ENCODE results near the gene C1QTNF7.

The C1QTNF7 gene

DNA sequence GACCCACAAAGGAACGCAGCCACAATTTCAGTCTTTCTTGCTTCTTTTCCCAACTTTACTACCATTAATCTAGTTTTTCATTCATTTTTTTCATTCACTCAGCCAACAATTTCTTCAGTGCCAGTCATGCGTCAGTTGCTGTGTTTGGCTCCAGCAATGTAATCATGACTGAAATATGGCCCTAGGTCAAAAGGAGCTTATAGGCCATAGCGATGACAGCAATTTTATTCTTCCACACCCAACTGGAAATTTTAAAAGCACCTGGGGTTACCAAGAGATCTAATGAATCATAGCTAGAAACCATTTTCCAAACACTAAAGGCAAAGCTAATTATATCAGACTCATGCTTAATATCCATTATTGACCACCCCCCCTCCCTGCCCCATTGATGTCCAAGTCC lies 29.8 kb upstream of the C1QTNF7 start:
- no peak overlapping the region for H3K27ac ChIP-seq (ENCODE audit: low read length)
- H3K4me1 ChIP-seq (ENCODE audit: control insufficient read depth, low read depth, low read length): no peaks in the 10 kb centered on the region
- no peak overlapping the region for H3K4me3 ChIP-seq (ENCODE audit: low read length)
- H3K27me3 ChIP-seq (ENCODE audit: control insufficient read depth, insufficient read depth, low read length): no peaks in the 10 kb centered on the region
- H3K9me3 ChIP-seq (ENCODE audit: control insufficient read depth, low read depth, low read length): no peaks in the 10 kb centered on the region
- no peak overlapping the region for H3K9ac ChIP-seq (ENCODE audit: low read length)
- H3K36me3 ChIP-seq (ENCODE audit: control insufficient read depth, low read depth, low read length): no peaks in the 10 kb centered on the region

GRCh38 chr4:15398732-15399131 lies 29.1 kb upstream of the C1QTNF7 start:
- Histone ChIP-seq H3K27ac (ENCODE audit: low read length) (no peak overlapping the region), H3K36me3 (ENCODE audit: control insufficient read depth, low read depth, low read length) (no peaks in the 10 kb centered on the region), H3K4me1 (ENCODE audit: control insufficient read depth, low read depth, low read length) (no peaks in the 10 kb centered on the region)

GRCh38 chr4:15400226-15400625 lies 27.6 kb upstream of the C1QTNF7 start:
- Histone ChIP-seq H3K4me3 (ENCODE audit: low read length) (no peak overlapping the region), H3K27ac (ENCODE audit: low read length) (no peak overlapping the region), H3K9ac (ENCODE audit: low read length) (no peak overlapping the region), H3K4me1 (ENCODE audit: control insufficient read depth, low read depth, low read length) (no peaks in the 10 kb centered on the region), H3K36me3 (ENCODE audit: control insufficient read depth, low read depth, low read length) (no peaks in the 10 kb centered on the region), H3K9me3 (ENCODE audit: control insufficient read depth, low read depth, low read length) (no peaks in the 10 kb centered on the region), H3K27me3 (ENCODE audit: control insufficient read depth, insufficient read depth, low read length) (no peaks in the 10 kb centered on the region)

More at GRCh38 chr4:15398732-15399131, 29.1 kb upstream of the C1QTNF7 start:
- Histone ChIP-seq H3K27me3 (ENCODE audit: control insufficient read depth, insufficient read depth, low read length) (no peaks in the 10 kb centered on the region), H3K4me3 (ENCODE audit: low read length) (no peak overlapping the region), H3K9me3 (ENCODE audit: control insufficient read depth, low read depth, low read length) (no peaks in the 10 kb centered on the region), H3K9ac (ENCODE audit: low read length) (no peak overlapping the region)

GRCh38 chr4:15400981-15401671 lies 26.7 kb upstream of the C1QTNF7 start:
- Histone ChIP-seq H3K4me1 (ENCODE audit: control insufficient read depth, low read depth, low read length) (no peaks in the 10 kb centered on the region), H3K27me3 (ENCODE audit: control insufficient read depth, insufficient read depth, low read length) (no peaks in the 10 kb centered on the region), H3K27ac (ENCODE audit: low read length) (no peak overlapping the region), H3K4me3 (ENCODE audit: low read length) (no peak overlapping the region), H3K9ac (ENCODE audit: low read length) (no peak overlapping the region), H3K36me3 (ENCODE audit: control insufficient read depth, low read depth, low read length) (no peaks in the 10 kb centered on the region), H3K9me3 (ENCODE audit: control insufficient read depth, low read depth, low read length) (no peaks in the 10 kb centered on the region)

GRCh38 chr4:15402146-15402545 lies 25.7 kb upstream of the C1QTNF7 start:
- Histone ChIP-seq H3K27ac (ENCODE audit: low read length) (no peak overlapping the region), H3K4me1 (ENCODE audit: control insufficient read depth, low read depth, low read length) (no peaks in the 10 kb centered on the region), H3K4me3 (ENCODE audit: low read length) (no peak overlapping the region), H3K36me3 (ENCODE audit: control insufficient read depth, low read depth, low read length) (no peaks in the 10 kb centered on the region), H3K9ac (ENCODE audit: low read length) (no peak overlapping the region), H3K27me3 (ENCODE audit: control insufficient read depth, insufficient read depth, low read length) (no peaks in the 10 kb centered on the region), H3K9me3 (ENCODE audit: control insufficient read depth, low read depth, low read length) (no peaks in the 10 kb centered on the region)

- Histone ChIP-seq H3K36me3 (ENCODE audit: control insufficient read depth, low read depth, low read length) (no peaks in the 10 kb centered on the region), H3K27ac (ENCODE audit: low read length) (no peak overlapping the region), H3K9ac (ENCODE audit: low read length) (no peak overlapping the region), H3K4me1 (ENCODE audit: control insufficient read depth, low read depth, low read length) (no peaks in the 10 kb centered on the region), H3K4me3 (ENCODE audit: low read length) (no peak overlapping the region), H3K27me3 (ENCODE audit: control insufficient read depth, insufficient read depth, low read length) (no peaks in the 10 kb centered on the region), H3K9me3 (ENCODE audit: control insufficient read depth, low read depth, low read length) (no peaks in the 10 kb centered on the region)
Measured at GRCh38 chr4:15402974-15403373, 24.9 kb upstream of the C1QTNF7 start.

GRCh38 chr4:15405018-15405417 lies 22.8 kb upstream of the C1QTNF7 start:
- no peaks in the 10 kb centered on the region for H3K27me3 ChIP-seq (ENCODE audit: control insufficient read depth, insufficient read depth, low read length)
- H3K36me3 ChIP-seq (ENCODE audit: control insufficient read depth, low read depth, low read length): no peaks in the 10 kb centered on the region
- H3K4me3 ChIP-seq (ENCODE audit: low read length): no peak overlapping the region
- H3K4me1 ChIP-seq (ENCODE audit: control insufficient read depth, low read depth, low read length): no peaks in the 10 kb centered on the region
- no peak overlapping the region for H3K9ac ChIP-seq (ENCODE audit: low read length)
- no peaks in the 10 kb centered on the region for H3K9me3 ChIP-seq (ENCODE audit: control insufficient read depth, low read depth, low read length)
- no peak overlapping the region for H3K27ac ChIP-seq (ENCODE audit: low read length)

DNA sequence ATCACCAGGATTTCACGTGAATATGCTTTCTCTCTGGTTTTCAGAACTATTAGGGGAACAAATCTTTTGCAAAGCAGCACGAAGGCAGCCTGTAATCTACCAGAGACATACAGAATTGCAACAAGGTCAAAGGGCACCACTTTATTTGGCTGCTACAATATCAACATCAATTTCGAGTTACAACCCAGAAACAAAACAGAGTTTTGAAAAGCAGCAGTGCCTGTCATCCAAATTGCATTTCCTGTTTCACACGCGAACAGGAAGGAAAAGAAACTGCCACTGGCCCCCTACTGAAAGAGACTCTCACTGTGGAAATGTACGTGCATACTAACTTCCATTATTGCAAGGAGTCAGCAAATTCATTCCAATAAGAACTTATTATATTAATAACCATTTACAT lies 17.1 kb upstream of the C1QTNF7 start:
- no peak overlapping the region for H3K4me3 ChIP-seq (ENCODE audit: low read length)
- no peak overlapping the region for H3K27ac ChIP-seq (ENCODE audit: low read length)
- H3K36me3 ChIP-seq (ENCODE audit: control insufficient read depth, low read depth, low read length): no peaks in the 10 kb centered on the region
- H3K9ac ChIP-seq (ENCODE audit: low read length): no peak overlapping the region
- no peaks in the 10 kb centered on the region for H3K27me3 ChIP-seq (ENCODE audit: control insufficient read depth, insufficient read depth, low read length)
- no peaks in the 10 kb centered on the region for H3K9me3 ChIP-seq (ENCODE audit: control insufficient read depth, low read depth, low read length)
- no peaks in the 10 kb centered on the region for H3K4me1 ChIP-seq (ENCODE audit: control insufficient read depth, low read depth, low read length)

DNA sequence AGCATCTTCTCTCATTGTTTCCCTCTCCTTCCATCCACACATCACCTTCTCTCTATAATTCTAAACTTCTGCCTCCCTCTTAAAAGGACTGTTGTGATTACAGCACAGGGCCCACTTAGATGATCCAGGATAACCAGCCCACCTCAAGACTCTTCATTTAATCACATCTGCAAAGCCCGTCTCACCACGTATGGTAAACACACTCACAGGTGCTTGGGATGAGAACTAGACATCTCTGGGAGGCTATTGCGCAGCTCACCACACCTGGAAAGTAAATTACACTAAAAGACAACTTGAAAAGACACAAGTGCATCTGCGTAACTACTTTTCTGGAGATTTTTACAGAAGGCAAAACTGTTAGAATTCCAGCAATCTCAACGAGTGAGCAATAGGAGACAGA lies 15.4 kb upstream of the C1QTNF7 start:
- H3K27me3 ChIP-seq (ENCODE audit: control insufficient read depth, insufficient read depth, low read length): no peaks in the 10 kb centered on the region
- no peaks in the 10 kb centered on the region for H3K36me3 ChIP-seq (ENCODE audit: control insufficient read depth, low read depth, low read length)
- no peak overlapping the region for H3K27ac ChIP-seq (ENCODE audit: low read length)
- no peak overlapping the region for H3K9ac ChIP-seq (ENCODE audit: low read length)
- H3K4me1 ChIP-seq (ENCODE audit: control insufficient read depth, low read depth, low read length): no peaks in the 10 kb centered on the region
- H3K9me3 ChIP-seq (ENCODE audit: control insufficient read depth, low read depth, low read length): no peaks in the 10 kb centered on the region
- H3K4me3 ChIP-seq (ENCODE audit: low read length): no peak overlapping the region

GRCh38 chr4:15413010-15413622 lies 14.7 kb upstream of the C1QTNF7 start:
- no peaks in the 10 kb centered on the region for H3K36me3 ChIP-seq (ENCODE audit: control insufficient read depth, low read depth, low read length)
- H3K9ac ChIP-seq (ENCODE audit: low read length): no peak overlapping the region
- H3K27ac ChIP-seq (ENCODE audit: low read length): no peak overlapping the region
- H3K4me3 ChIP-seq (ENCODE audit: low read length): no peak overlapping the region
- H3K9me3 ChIP-seq (ENCODE audit: control insufficient read depth, low read depth, low read length): no peaks in the 10 kb centered on the region
- H3K27me3 ChIP-seq (ENCODE audit: control insufficient read depth, insufficient read depth, low read length): no peaks in the 10 kb centered on the region
- H3K4me1 ChIP-seq (ENCODE audit: control insufficient read depth, low read depth, low read length): no peaks in the 10 kb centered on the region

DNA sequence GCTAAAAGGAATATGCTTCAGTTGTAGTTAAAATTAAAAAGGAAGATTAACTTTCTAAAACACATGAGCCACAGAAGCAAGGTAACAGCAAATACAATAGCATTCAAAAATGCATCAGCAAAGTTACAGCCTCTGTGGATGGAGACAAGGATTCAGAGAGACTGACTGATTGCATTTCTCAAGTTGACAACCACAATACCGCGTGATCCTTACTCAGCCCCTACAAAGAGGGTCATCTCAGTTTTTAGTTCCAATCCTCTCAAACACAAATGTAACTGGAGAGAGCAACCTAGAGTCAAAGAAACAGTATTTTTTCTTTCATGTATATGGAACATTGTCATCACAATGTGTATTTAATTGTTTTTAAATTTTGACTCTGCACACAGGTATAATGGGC lies 14.2 kb upstream of the C1QTNF7 start:
- Histone ChIP-seq H3K36me3 (ENCODE audit: control insufficient read depth, low read depth, low read length) (no peaks in the 10 kb centered on the region), H3K27ac (ENCODE audit: low read length) (no peak overlapping the region), H3K27me3 (ENCODE audit: control insufficient read depth, insufficient read depth, low read length) (no peaks in the 10 kb centered on the region), H3K9ac (ENCODE audit: low read length) (no peak overlapping the region), H3K4me3 (ENCODE audit: low read length) (no peak overlapping the region), H3K9me3 (ENCODE audit: control insufficient read depth, low read depth, low read length) (no peaks in the 10 kb centered on the region), H3K4me1 (ENCODE audit: control insufficient read depth, low read depth, low read length) (no peaks in the 10 kb centered on the region)

GRCh38 chr4:15414551-15415091 lies 13.2 kb upstream of the C1QTNF7 start:
- H3K36me3 ChIP-seq (ENCODE audit: control insufficient read depth, low read depth, low read length): no peaks in the 10 kb centered on the region
- no peaks in the 10 kb centered on the region for H3K9me3 ChIP-seq (ENCODE audit: control insufficient read depth, low read depth, low read length)
- no peaks in the 10 kb centered on the region for H3K27me3 ChIP-seq (ENCODE audit: control insufficient read depth, insufficient read depth, low read length)
- no peak overlapping the region for H3K9ac ChIP-seq (ENCODE audit: low read length)
- no peak overlapping the region for H3K27ac ChIP-seq (ENCODE audit: low read length)
- no peaks in the 10 kb centered on the region for H3K4me1 ChIP-seq (ENCODE audit: control insufficient read depth, low read depth, low read length)
- no peak overlapping the region for H3K4me3 ChIP-seq (ENCODE audit: low read length)
